SK-N-SH treated with all-trans-retinoic acid at 6 μM for 48 hours (cell line): ENCODE measurements around the gene ATXN7.

Source experiments
- GLIS3 ChIP-seq: fragments of 250-450 bp; sonication (Bioruptor Pico); IDR thresholded peaks from 2 replicates; pipeline ENCODE4 v1.5.0; 2020; ENCODE audit warnings: mild to moderate bottlenecking, moderate library complexity
- PPARA ChIP-seq: fragments of 250-450 bp; sonication (Bioruptor Pico); IDR thresholded peaks from 2 replicates; pipeline ENCODE4 v1.5.0; 2020; ENCODE audit warnings: mild to moderate bottlenecking, borderline replicate concordance
- RARB ChIP-seq: fragments of 250-450 bp; sonication (Bioruptor Pico); IDR thresholded peaks from 2 replicates; pipeline ENCODE4 v1.8.0; 2021; ENCODE audit warnings: mild to moderate bottlenecking, moderate library complexity
- ZNF565 ChIP-seq: fragments of 450-650 bp; formaldehyde crosslinking; conservative IDR thresholded peaks from 2 replicates; pipeline ENCODE4 v1.5.0; 2020; ENCODE audit warnings: low read depth, mild to moderate bottlenecking, moderate library complexity
- ZNF70 ChIP-seq: fragments of 450-650 bp; formaldehyde crosslinking; IDR thresholded peaks from 2 replicates; pipeline ENCODE4 v1.5.0; 2020; ENCODE audit warnings: mild to moderate bottlenecking, moderate library complexity
- TF ChIP-seq, protein P1 (sequence below): fragments of 250-450 bp; sonication (Bioruptor Pico); IDR thresholded peaks from 2 replicates; pipeline ENCODE4 v1.8.0; 2020; ENCODE audit warnings: mild to moderate bottlenecking, moderate library complexity, borderline replicate concordance

DNA sequence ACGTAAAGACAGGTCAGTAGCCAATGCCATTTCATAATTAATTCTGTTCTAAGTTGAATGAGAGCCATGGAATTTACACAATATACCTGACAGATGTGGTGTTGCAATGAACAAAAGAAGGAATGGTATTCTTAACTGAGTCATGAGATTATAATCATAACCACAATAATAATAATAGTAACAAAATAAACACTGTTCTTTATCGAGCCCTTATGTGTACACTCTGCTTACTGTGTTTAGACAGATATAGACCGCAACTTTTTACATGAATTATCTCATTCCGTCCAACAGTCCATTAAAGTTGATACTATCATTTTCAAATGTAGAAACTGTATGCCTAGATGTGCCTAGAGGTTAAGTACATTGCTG, 76.7 kb downstream of the ATXN7 start:
- TF ChIP-seq ZNF565 (CRISPR knock-in tag), result no peak
- TF ChIP-seq PPARA (CRISPR knock-in tag), result no peak
- no peak for TF ChIP-seq ZNF70 (CRISPR knock-in tag)
- TF ChIP-seq, protein P1, sequence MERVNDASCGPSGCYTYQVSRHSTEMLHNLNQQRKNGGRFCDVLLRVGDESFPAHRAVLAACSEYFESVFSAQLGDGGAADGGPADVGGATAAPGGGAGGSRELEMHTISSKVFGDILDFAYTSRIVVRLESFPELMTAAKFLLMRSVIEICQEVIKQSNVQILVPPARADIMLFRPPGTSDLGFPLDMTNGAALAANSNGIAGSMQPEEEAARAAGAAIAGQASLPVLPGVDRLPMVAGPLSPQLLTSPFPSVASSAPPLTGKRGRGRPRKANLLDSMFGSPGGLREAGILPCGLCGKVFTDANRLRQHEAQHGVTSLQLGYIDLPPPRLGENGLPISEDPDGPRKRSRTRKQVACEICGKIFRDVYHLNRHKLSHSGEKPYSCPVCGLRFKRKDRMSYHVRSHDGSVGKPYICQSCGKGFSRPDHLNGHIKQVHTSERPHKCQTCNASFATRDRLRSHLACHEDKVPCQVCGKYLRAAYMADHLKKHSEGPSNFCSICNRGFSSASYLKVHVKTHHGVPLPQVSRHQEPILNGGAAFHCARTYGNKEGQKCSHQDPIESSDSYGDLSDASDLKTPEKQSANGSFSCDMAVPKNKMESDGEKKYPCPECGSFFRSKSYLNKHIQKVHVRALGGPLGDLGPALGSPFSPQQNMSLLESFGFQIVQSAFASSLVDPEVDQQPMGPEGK (CRISPR knock-in tag), result no peak
- TF ChIP-seq GLIS3 (CRISPR knock-in tag), result no peak
- TF ChIP-seq RARB (CRISPR knock-in tag), result no peak
